ENCODE data around the gene FDX1.

GRCh38 chr11:110490886-110491285 lies 61.1 kb downstream of the FDX1 start:
- TF ChIP-seq, protein P1, sequence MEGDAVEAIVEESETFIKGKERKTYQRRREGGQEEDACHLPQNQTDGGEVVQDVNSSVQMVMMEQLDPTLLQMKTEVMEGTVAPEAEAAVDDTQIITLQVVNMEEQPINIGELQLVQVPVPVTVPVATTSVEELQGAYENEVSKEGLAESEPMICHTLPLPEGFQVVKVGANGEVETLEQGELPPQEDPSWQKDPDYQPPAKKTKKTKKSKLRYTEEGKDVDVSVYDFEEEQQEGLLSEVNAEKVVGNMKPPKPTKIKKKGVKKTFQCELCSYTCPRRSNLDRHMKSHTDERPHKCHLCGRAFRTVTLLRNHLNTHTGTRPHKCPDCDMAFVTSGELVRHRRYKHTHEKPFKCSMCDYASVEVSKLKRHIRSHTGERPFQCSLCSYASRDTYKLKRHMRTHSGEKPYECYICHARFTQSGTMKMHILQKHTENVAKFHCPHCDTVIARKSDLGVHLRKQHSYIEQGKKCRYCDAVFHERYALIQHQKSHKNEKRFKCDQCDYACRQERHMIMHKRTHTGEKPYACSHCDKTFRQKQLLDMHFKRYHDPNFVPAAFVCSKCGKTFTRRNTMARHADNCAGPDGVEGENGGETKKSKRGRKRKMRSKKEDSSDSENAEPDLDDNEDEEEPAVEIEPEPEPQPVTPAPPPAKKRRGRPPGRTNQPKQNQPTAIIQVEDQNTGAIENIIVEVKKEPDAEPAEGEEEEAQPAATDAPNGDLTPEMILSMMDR (IDR thresholded peaks at IDR 0.05) = no peak
- TF ChIP-seq POLR2AphosphoS5 (IDR thresholded peaks at IDR 0.05; ENCODE audit: low read depth, low read length) = no peak
- TF ChIP-seq TCF7L2 (IDR thresholded peaks at IDR 0.05; ENCODE audit: low read depth, low read length) = no peak

Measured in Panc1 (cell line).